Progenitor cell of endocrine pancreas (in vitro differentiated cells): ENCODE results near the gene PTPRD. TPM values are rescaled to one million over a fixed set of nuclear protein-coding genes. Genes with fewer than 3 reads are reported as not detected.

ENCODE experiments used
- DNase-seq: peaks from one replicate; pipeline ENCODE4 v3.0.0; 2021; ENCODE audit warnings: low spot score; ENCODE audit not compliant: unreplicated experiment
- H3K27ac Mint-ChIP-seq: 2 replicates; pipeline ENCODE4 v1.8.0; 2021; ENCODE audit warnings: mild to moderate bottlenecking, moderate library complexity, mixed read lengths
- H3K27me3 Mint-ChIP-seq: 2 replicates; pipeline ENCODE4 v1.8.0; 2021; ENCODE audit warnings: mixed read lengths
- H3K36me3 Mint-ChIP-seq: 2 replicates; pipeline ENCODE4 v1.8.0; 2022; ENCODE audit warnings: mixed read lengths; ENCODE audit not compliant: insufficient read depth
- H3K4me1 Mint-ChIP-seq: 2 replicates; pipeline ENCODE4 v1.8.0; 2021; ENCODE audit warnings: low read depth, mixed read lengths
- H3K4me3 Mint-ChIP-seq: 2 replicates; pipeline ENCODE4 v1.8.0; 2021; ENCODE audit warnings: low read depth, mild to moderate bottlenecking, moderate library complexity, mixed read lengths
- H3K9me3 Mint-ChIP-seq: 2 replicates; pipeline ENCODE4 v1.8.0; 2021; ENCODE audit warnings: low read depth, mixed read lengths
- CTCF ChIP-seq: fragments of 200-600 bp; sonication (generic); IDR thresholded peaks from one replicate; pipeline ENCODE4 v1.5.0; 2021; ENCODE audit warnings: antibody characterized with exemption, mild to moderate bottlenecking; ENCODE audit not compliant: unreplicated experiment
- total RNA-seq: library from RNA; stranded (reverse); gene quantifications from 2 replicates; pipeline ENCODE4 v1.2.1, GENCODE V29; 2021

Gene PTPRD
- total RNA-seq, 1 donor from 2014 or later: 124 TPM

GRCh38 chr9:9620736-9621135 lies 992.1 kb downstream of the PTPRD start:
- TF ChIP-seq CTCF: no peak
- Mint-ChIP-seq H3K9me3 (no peaks in the 10 kb centered on the region), H3K27ac (no peak overlapping the region), H3K4me3 (no peak overlapping the region), H3K4me1 (no peaks in the 10 kb centered on the region), H3K27me3 (no peaks in the 10 kb centered on the region), H3K36me3 (no peaks in the 10 kb centered on the region)
- no peak for DNase-seq

- H3K4me1 Mint-ChIP-seq: no peaks in the 10 kb centered on the region
- TF ChIP-seq CTCF: no peak
- no peaks in the 10 kb centered on the region for H3K27me3 Mint-ChIP-seq
- no peak overlapping the region for H3K4me3 Mint-ChIP-seq
- H3K9me3 Mint-ChIP-seq: no peaks in the 10 kb centered on the region
- peak overlapping the region; percentile 11 for H3K27ac Mint-ChIP-seq
- H3K36me3 Mint-ChIP-seq: no peaks in the 10 kb centered on the region
- DNase-seq: no peak
These were observed 997.7 kb downstream of the PTPRD start for GRCh38 chr9:9615086-9615485.

GRCh38 chr9:9614607-9615006 lies 998.2 kb downstream of the PTPRD start:
- Mint-ChIP-seq H3K27me3 (no peaks in the 10 kb centered on the region), H3K36me3 (no peaks in the 10 kb centered on the region)
- no peak for TF ChIP-seq CTCF

GRCh38 chr9:9612755-9613154 lies 1000.0 kb downstream of the PTPRD start:
- H3K4me3 Mint-ChIP-seq: no peak overlapping the region
- H3K27ac Mint-ChIP-seq: no peak overlapping the region
- no peaks in the 10 kb centered on the region for H3K9me3 Mint-ChIP-seq
- no peaks in the 10 kb centered on the region for H3K27me3 Mint-ChIP-seq
- no peaks in the 10 kb centered on the region for H3K36me3 Mint-ChIP-seq
- no peak for TF ChIP-seq CTCF
- H3K4me1 Mint-ChIP-seq: no peaks in the 10 kb centered on the region
- DNase-seq: no peak

More at GRCh38 chr9:9614607-9615006, 998.2 kb downstream of the PTPRD start:
- no peaks in the 10 kb centered on the region for H3K9me3 Mint-ChIP-seq
- H3K27ac Mint-ChIP-seq: no peak overlapping the region
- no peak overlapping the region for H3K4me3 Mint-ChIP-seq
- no peak for DNase-seq
- no peaks in the 10 kb centered on the region for H3K4me1 Mint-ChIP-seq

DNA sequence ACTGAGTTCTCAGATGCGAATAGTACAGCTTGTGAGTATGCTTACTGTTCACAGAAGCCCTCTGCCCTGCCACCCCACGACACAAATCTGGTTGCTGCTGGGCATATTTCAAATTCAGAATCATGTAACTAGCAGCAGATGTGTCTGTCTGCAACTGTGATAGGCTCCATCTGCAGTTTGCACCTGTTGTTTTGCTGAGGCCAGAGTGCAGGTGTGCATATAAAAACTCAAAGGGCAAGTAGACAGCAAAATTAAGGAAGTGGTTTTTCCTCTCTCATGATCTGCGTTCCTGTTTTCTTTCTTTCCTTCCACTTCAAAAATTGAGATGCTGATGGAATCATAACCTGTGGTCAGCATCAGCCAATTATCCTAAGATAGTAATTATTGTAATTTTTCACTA lies 1000.5 kb downstream of the PTPRD start:
- Mint-ChIP-seq H3K36me3 (no peaks in the 10 kb centered on the region), H3K4me1 (no peaks in the 10 kb centered on the region), H3K27ac (no peak overlapping the region), H3K4me3 (no peak overlapping the region), H3K27me3 (no peaks in the 10 kb centered on the region), H3K9me3 (no peaks in the 10 kb centered on the region)
- no peak for DNase-seq
- TF ChIP-seq CTCF: no peak

GRCh38 chr9:9605681-9606080 lies 1007.1 kb downstream of the PTPRD start:
- Mint-ChIP-seq H3K27ac (no peak overlapping the region), H3K27me3 (no peaks in the 10 kb centered on the region), H3K36me3 (no peaks in the 10 kb centered on the region), H3K9me3 (no peaks in the 10 kb centered on the region), H3K4me3 (no peak overlapping the region), H3K4me1 (no peaks in the 10 kb centered on the region)
- no peak for DNase-seq
- no peak for TF ChIP-seq CTCF
